Fibroblast of skin of left biceps (primary cell): ENCODE data around the gene CNTNAP2.
"Not testable (repeated sequence)": the region's sequence is repeated elsewhere in the genome, so short reads cannot be mapped to it uniquely, and the experiment has no call there.

Experiments used
- DNase-seq, 2 experiments: peaks; one replicate each; pipeline ENCODE4 v3.0.0-alpha.2; 2013; ENCODE audit warnings: low read depth in 2 of 2

Gene CNTNAP2

GRCh38 chr7:146876411-146876810 is 759.8 kb downstream of the CNTNAP2 start:
- no peak for DNase-seq

DNA sequence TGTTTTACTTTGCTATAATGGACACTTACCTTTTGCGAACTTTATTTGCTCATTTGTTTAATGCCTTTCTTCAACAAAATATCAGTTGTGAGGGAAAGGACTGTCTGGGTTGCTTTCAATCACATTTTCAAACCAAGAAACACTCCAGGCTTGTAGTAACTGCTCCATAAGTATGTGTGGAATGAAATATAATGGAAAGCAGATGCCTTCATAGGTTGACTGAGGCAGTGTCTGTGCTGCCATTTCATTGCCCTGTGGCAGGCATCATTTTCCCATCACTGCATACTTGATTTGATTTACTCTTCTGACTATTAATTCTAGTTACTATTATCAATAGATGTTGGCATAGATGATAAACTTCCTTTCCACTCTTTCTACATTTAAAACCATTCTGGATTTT is 762.3 kb downstream of the CNTNAP2 start:
- DNase-seq: no peak

DNA sequence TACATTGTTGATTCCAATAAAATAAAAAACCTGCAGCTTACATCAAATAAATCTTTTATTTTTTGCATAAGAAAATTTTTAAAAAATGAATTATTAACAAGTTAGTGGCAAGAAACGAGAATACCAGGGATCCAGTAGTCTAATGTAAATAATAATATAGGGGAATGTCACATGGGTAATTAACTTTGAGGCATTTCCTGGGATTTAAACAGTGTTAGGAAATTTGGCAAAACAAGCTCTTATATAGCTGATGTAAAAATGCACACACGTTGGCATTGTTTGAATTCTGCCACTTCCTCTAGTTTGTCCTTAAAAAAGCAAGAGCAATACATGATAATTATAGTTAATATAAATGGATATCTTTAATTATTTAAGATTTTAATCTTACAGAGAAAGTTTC is 768.6 kb downstream of the CNTNAP2 start:
- no peak for DNase-seq

- DNase-seq: no peak
Observed at GRCh38 chr7:146889806-146890555, 773.4 kb downstream of the CNTNAP2 start.

GRCh38 chr7:146892151-146892550 is 775.5 kb downstream of the CNTNAP2 start:
- no peak for DNase-seq

DNA sequence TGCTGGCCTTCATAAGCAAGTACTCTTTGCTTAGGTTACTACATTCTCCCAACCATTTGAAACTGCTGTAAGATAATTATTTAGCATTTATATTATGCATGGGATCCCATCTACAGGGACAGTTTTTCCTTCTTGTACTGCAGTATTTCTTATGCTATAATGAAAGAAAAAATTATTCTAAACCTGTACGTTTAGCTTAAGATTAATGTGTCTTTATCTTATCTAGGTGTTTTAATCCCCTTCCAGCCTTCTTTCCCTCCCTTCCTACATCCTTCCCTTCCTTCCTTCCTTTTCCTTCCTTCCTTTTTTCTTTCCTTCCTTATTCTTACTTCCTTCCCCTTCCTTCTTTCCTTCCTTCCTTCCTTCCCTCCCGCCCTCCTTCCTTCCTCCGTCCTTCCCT is 778.3 kb downstream of the CNTNAP2 start:
- DNase-seq: no peak

DNA sequence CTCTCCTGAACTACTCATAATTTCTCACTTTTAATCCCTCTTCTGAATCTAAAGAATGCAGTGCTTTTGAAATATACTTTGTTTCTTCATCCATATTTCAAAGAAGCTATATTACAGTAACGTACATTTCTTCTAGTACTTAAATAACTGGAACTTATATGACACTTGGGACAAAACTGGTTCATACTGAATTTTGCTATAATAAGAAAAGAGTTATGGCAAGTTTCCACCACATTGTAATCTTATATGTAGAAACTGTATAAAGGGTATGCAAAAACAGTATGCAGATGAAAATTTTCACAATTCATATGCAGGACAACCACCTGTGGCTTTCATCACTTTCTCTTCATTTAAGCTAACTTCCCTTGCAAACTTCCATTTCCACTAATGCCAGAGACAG is 785.7 kb downstream of the CNTNAP2 start:
- no peak for DNase-seq

- DNase-seq: no peak
Observed at GRCh38 chr7:146902728-146903127, 786.1 kb downstream of the CNTNAP2 start.

- DNase-seq: not testable (repeated sequence)
Observed at GRCh38 chr7:146905746-146906145, 789.1 kb downstream of the CNTNAP2 start.

GRCh38 chr7:146922782-146923181 is 806.2 kb downstream of the CNTNAP2 start:
- peak; percentile 3 to 9 for DNase-seq

GRCh38 chr7:146926841-146927240 is 810.2 kb downstream of the CNTNAP2 start:
- no peak for DNase-seq

- no peak for DNase-seq
Observed at GRCh38 chr7:146937836-146938235, 821.2 kb downstream of the CNTNAP2 start.

DNA sequence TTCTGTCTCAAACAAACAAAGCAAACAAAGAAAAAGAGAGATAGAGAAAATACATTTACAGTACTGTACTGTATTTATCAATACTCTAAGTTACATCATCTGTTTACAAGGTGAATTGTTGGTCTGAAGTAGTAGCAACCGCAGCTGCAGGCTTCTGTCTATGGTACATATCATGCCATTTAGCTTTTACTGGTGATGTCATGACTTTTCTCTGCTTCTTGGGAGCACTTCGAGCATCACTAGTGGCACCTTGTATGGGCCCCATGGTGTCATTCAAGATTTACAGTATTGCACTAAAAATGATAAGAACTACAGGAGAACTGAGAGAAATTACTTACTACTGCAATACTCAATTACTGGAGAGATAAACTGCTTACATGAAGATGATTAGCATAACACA is 826.9 kb downstream of the CNTNAP2 start:
- DNase-seq: no peak

GRCh38 chr7:146948703-146949102 is 832.1 kb downstream of the CNTNAP2 start:
- no peak for DNase-seq

- DNase-seq: no peak
Observed at GRCh38 chr7:146956321-146956720, 839.7 kb downstream of the CNTNAP2 start.

DNA sequence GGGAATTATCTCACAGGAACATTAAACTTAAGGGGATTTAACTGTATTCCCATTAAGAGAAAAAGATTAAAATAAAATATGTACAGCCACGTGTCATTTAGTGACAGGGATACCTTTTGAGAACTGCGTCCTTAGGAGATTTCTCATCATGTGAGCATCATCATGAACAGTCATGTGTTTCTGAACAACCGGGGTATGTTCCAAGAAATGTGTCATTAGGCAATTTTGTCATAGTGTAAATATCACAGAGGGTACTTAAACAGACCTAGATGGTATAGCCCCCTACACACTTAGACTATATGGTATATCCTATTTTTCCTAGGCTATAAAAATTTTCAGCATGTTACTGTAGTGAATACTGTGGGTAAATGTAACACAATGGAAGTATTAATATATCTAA is 840.3 kb downstream of the CNTNAP2 start:
- no peak for DNase-seq

DNA sequence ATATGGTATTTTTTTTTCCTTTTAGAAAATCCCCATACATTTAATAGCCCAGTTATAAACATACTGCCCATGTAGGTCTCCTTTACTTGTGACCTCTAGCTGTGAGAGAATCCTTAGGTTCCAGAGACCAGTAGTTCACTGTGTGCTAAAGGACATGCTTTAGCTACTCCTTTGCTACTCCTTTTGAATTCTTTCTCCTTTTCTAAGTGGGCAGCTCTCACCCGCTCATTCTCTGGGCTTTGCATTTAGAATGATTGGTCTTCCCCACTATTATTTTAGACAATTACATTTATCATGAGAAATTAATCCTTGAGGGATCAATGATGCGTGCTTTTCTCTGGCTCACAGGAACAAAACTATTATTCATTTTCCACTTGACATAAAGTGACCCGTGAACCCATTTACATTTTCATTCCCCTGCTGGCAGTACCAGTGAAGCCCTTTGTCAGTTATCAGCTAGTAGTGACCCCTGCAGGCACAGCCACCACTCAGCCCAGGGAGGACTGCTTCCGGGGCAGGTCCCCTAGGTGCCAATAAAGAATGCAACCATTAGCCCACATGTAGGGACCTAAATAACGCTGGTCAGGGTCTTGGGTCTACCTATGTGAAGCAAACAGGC is 844.3 kb downstream of the CNTNAP2 start:
- DNase-seq: no peak

GRCh38 chr7:146961617-146962016 is 845.0 kb downstream of the CNTNAP2 start:
- DNase-seq: peak; percentile 83 to 84

- no peak for DNase-seq
Observed at GRCh38 chr7:146966274-146966673, 849.7 kb downstream of the CNTNAP2 start.

- no peak for DNase-seq
Observed at GRCh38 chr7:146982482-146982881, 865.9 kb downstream of the CNTNAP2 start.

DNA sequence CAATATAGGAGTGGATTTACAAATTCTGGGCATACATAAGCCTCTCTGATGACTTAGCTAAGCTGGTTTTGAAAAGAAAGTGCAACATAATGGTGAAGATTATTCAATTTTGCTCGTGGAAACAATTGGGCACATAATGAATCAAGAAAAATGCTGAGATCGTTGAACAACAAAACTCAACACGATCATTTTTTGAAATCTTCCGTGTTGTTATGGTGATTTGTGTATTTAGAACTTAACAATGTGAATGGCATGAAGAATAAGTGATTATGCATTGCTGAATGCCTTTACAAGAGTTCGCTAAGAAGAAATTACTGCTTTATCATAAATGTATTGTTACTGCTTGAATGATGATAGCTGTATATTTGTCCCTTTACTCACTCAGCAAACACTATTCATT is 875.0 kb downstream of the CNTNAP2 start:
- no peak for DNase-seq

DNA sequence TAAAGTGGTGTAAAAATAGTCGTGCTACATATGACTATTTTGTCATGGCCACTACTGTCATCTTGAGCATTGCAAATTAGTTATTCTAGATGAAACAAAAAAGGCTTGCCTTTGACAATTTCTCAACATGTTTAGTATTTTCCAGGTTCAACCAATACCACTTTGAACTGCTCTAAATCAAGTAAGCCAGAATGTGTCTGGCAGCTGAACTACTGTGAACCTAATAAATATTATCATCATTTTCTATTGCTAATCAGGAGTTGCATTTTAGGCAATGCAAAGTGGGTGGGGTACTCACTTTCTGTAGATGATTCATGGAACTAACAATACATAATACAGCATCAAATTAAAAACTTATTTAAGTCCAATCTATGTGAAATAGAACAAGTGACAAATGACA is 877.2 kb downstream of the CNTNAP2 start:
- no peak for DNase-seq

DNA sequence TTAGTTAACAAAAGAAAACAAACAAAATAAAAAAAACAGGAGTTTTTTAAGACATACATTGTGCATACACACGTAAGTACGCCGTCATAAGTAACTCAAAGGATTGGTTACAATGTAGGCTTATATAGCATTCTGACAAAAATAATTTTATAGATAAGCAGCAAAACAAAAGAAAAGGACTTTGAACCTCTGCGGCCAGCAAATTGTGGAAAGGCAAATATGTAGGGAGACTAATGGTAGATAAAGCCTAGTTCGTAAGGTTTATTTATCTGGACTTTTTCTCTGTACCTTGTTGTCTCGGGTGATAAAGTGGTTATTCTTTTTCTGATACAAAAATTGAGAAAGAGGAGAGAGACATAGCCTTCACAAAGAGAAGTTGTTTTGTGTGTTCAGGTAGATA is 891.9 kb downstream of the CNTNAP2 start:
- DNase-seq: no peak

- DNase-seq: no peak
Observed at GRCh38 chr7:147012666-147013065, 896.1 kb downstream of the CNTNAP2 start.
